AG09309 (cell line): Measurements from ENCODE around the gene FOXO6.

Experiments
- DNase-seq: peaks from one replicate; pipeline ENCODE4 v3.0.0-alpha.2; 2010; ENCODE audit warnings: low read depth
- H3K4me3 ChIP-seq: 2 replicates; pipeline ENCODE4 v1.5.1; 2011; ENCODE audit warnings: mild to moderate bottlenecking, low read depth, low read length, moderate library complexity; ENCODE audit not compliant: control insufficient read depth
- TF ChIP-seq, protein P1 (sequence below): IDR thresholded peaks from 2 replicates; pipeline ENCODE4 v1.5.1; 2011; ENCODE audit warnings: mild to moderate bottlenecking, low read depth, low read length, inconsistent platforms; ENCODE audit not compliant: insufficient read depth, control insufficient read depth; ENCODE audit errors: missing control alignments

FOXO6 gene

DNA sequence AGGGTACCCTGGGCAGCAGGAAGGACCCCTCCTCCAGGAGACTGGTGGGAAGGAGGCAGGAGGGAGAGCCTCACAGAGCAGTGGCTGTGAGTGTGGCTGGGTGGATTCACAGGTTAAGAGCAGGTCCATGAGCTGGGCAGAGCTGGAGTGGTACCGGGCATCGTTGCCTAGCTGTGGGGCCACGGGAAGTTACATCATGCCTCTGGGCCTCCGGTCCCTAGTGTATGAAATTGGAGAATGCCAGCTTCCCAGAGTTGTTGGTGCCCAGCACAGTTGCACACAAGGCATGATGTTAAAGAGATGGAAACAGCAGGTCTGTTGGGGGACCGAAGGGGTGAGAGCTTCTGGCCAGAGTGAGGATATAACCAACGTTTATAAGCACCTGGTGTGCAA, 18.5 kb downstream of the FOXO6 start:
- TF ChIP-seq, protein P1, sequence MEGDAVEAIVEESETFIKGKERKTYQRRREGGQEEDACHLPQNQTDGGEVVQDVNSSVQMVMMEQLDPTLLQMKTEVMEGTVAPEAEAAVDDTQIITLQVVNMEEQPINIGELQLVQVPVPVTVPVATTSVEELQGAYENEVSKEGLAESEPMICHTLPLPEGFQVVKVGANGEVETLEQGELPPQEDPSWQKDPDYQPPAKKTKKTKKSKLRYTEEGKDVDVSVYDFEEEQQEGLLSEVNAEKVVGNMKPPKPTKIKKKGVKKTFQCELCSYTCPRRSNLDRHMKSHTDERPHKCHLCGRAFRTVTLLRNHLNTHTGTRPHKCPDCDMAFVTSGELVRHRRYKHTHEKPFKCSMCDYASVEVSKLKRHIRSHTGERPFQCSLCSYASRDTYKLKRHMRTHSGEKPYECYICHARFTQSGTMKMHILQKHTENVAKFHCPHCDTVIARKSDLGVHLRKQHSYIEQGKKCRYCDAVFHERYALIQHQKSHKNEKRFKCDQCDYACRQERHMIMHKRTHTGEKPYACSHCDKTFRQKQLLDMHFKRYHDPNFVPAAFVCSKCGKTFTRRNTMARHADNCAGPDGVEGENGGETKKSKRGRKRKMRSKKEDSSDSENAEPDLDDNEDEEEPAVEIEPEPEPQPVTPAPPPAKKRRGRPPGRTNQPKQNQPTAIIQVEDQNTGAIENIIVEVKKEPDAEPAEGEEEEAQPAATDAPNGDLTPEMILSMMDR: no peak
- no peak for DNase-seq
- H3K4me3 ChIP-seq: no peak overlapping the region

DNA sequence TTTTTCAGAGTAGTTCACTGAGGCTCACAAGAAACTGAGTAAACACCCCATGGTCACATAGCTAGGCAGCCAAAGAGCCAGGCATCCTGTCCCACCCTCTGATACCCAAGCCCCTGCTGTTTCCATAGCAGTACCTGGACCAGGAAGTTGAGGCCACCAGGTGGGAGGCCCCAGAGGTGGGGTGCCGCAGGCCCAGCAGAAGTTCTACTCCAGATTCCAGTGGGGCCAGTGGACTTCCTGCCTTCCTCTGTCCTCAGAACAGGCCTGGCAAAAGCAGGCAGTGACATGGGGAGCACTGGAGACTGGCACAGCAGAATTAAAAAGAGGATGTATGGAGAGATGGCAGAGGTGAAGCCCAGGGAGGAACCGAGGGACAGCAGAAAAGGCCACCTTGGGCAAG, 19.0 kb downstream of the FOXO6 start:
- no peak for DNase-seq
- TF ChIP-seq, protein P1: no peak
- H3K4me3 ChIP-seq: no peak overlapping the region

DNA sequence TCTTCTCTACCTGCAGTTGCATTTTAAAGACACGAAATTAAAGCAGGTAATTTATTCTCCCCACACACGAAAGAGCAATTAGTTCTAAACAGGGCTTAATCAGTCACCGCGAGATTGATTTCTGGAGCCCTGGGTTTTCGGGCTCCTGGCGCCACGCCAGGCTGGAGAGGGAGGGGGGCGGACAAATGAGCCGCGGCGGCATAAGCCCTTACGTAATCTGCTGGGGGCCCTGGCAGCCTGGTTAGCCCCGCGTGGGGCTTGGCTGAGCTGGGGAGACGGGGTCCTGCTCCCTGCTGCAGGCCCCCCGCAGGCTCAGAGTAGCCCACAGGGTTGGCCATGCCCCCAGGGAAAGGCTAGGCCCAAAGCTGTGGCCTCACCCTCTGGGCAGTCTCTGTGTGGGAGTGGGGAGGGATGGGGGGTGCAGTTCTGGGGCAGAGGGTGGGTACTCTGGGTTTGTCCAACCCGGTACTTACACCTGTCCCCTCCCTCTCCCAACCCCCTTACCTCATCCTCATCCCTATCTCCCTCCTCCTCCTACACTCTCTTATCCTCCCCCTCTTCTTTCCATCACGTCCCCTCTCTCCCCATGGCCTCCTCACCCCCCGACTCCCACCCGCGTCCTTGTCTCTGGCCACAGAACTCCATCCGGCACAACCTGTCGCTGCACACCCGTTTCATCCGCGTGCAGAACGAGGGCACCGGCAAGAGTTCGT, 19.9 kb downstream of the FOXO6 start:
- TF ChIP-seq, protein P1: no peak
- DNase-seq: no peak
- peak overlapping the region; percentile 60 for H3K4me3 ChIP-seq

DNA sequence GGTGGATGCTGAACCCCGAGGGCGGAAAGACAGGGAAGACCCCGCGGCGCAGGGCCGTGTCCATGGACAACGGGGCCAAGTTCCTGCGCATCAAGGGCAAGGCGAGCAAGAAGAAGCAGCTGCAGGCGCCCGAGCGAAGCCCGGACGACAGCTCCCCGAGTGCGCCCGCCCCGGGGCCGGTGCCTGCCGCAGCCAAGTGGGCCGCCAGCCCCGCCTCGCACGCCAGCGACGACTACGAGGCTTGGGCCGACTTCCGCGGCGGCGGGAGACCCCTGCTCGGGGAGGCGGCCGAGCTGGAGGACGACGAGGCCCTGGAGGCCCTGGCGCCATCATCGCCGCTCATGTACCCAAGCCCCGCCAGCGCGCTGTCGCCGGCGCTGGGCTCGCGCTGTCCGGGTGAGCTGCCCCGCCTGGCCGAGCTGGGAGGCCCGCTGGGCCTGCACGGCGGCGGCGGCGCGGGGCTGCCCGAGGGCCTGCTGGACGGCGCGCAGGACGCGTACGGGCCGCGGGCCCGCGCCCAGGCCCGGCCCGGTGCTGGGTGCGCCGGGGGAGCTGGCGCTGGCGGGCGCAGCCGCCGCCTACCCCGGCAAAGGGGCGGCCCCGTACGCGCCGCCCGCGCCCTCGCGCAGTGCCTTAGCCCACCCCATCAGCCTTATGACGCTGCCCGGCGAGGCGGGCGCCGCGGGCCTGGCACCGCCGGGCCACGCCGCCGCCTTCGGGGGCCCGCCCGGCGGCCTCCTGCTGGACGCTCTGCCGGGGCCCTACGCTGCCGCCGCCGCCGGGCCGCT, 20.7 kb downstream of the FOXO6 start:
- TF ChIP-seq, protein P1: no peak
- peak; percentile 14 for DNase-seq
- H3K4me3 ChIP-seq: peak overlapping the region; percentile 60

DNA sequence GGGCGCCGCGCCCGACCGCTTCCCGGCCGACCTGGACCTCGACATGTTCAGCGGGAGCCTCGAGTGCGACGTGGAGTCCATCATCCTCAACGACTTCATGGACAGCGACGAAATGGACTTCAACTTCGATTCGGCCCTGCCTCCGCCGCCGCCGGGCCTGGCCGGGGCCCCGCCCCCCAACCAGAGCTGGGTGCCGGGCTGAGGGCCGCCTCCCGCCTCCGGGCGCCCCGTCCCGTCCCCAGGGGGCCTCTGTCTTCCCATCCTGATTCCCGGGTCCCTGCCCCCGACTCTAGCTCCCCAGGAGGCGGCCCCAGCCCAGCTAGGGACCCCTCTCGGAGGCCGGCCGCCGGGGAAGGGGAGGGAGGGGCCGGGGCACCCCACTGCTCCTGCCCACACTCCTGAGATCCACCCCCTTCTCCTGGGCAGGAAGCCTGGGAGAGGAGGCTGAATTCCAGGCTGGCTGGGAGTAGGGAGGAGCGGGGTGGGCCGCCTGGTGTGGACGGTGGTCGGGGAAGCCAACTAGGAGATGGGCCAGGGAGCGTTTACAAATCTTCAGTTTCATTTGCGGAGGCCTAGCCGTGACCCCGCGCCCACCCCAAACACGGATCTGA, 21.4 kb downstream of the FOXO6 start:
- TF ChIP-seq, protein P1: no peak
- peak overlapping the region; percentile 58 for H3K4me3 ChIP-seq
- no peak for DNase-seq

DNA sequence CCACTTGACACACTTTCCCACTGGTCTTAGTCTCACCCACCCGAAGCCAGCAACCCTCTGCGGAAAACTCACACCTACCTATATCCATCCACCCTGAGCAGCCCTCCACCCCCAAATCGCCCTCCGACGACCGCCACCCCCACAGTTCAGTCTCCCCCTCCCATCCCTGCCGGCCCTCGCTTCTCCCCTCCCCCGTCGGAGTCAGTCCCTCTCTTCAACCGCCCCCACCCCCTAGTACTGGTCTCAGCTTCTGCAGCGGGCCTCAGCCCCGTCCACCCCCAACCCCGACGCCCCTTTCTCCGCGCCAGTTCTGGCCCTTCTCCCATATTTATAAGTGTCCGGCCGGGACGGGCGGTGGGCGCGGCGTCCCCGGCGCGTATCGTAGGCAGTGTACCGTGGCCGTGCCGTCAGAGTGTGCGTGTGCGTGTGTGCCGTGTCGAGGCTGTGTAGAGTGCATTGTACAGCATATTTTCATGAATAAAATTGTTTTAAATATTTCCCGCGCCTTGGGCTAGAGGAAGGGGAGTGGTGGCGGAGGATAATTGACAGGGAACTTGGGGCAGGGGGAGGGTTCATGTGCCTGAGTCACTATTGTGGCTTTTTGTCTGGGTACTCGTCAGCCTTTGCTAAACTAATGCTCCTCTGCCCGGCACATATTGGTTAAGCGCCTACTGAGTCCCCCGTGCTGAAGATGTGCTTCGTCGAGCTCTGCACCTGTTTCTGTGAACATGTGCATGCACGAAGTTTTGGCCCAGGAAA, 22.0 kb downstream of the FOXO6 start:
- H3K4me3 ChIP-seq: peak overlapping the region; percentile 58
- TF ChIP-seq, protein P1: no peak
- DNase-seq: peak; percentile 13
